GM12878 (cell line): ENCODE data around the gene DYNLL2.

Experiments used
- CHD2 ChIP-seq: IDR thresholded peaks from 2 replicates; pipeline ENCODE4 v1.6.1; 2011; ENCODE audit warnings: low read depth, low read length, improper control_type of control experiment, borderline replicate concordance
- E4F1 ChIP-seq: fragments of 450-650 bp; IDR thresholded peaks from 2 replicates; pipeline ENCODE4 v1.6.1; 2018; ENCODE audit warnings: borderline replicate concordance, mild to moderate bottlenecking; ENCODE audit not compliant: partially characterized antibody
- MTA2 ChIP-seq: fragments of 450-650 bp; IDR thresholded peaks from 2 replicates; pipeline ENCODE4 v1.6.1; 2016; ENCODE audit warnings: low read depth, mild to moderate bottlenecking, moderate library complexity
- NBN ChIP-seq: fragments of 450-650 bp; IDR thresholded peaks from 2 replicates; pipeline ENCODE4 v1.6.1; 2016
- POLR2AphosphoS5 ChIP-seq: IDR thresholded peaks from 2 replicates; pipeline ENCODE4 v1.6.1; 2011; ENCODE audit warnings: mild to moderate bottlenecking, low read length, inconsistent platforms
- SIN3A ChIP-seq: IDR thresholded peaks from 2 replicates; pipeline ENCODE4 v1.6.1; 2012; ENCODE audit warnings: low read depth, low read length, improper control_type of control experiment
- YY1 ChIP-seq: IDR thresholded peaks from 2 replicates; pipeline ENCODE4 v1.6.1; 2011; ENCODE audit warnings: low read depth, mild to moderate bottlenecking, low read length
- ZNF274 ChIP-seq: IDR thresholded peaks from one replicate; pipeline ENCODE4 v1.8.0; 2011; ENCODE audit not compliant: insufficient read length, insufficient read depth
- TF ChIP-seq, protein P1 (sequence below), 3 experiments: IDR thresholded peaks in 2 of 3; conservative IDR thresholded peaks in 1 of 3; 2 replicates each; pipeline ENCODE4 v1.5.1; 2011; ENCODE audit warnings: low read depth in 3 of 3, low read length in 3 of 3, mild to moderate bottlenecking in 3 of 3, control low read depth in 2 of 3, moderate library complexity in 2 of 3, inconsistent platforms in 1 of 3, mixed read lengths in 1 of 3; ENCODE audit not compliant: control insufficient read depth in 2 of 3, insufficient read depth in 1 of 3; ENCODE audit errors: extremely low read depth in 1 of 3
- TF ChIP-seq, protein P2 (sequence below): IDR thresholded peaks from 2 replicates; pipeline ENCODE4 v1.6.1; 2012; ENCODE audit warnings: low read depth, low read length, improper control_type of control experiment

GRCh38 chr17:58081646-58082340 is 1.4 kb upstream of the DYNLL2 start:
- TF ChIP-seq, protein P1, sequence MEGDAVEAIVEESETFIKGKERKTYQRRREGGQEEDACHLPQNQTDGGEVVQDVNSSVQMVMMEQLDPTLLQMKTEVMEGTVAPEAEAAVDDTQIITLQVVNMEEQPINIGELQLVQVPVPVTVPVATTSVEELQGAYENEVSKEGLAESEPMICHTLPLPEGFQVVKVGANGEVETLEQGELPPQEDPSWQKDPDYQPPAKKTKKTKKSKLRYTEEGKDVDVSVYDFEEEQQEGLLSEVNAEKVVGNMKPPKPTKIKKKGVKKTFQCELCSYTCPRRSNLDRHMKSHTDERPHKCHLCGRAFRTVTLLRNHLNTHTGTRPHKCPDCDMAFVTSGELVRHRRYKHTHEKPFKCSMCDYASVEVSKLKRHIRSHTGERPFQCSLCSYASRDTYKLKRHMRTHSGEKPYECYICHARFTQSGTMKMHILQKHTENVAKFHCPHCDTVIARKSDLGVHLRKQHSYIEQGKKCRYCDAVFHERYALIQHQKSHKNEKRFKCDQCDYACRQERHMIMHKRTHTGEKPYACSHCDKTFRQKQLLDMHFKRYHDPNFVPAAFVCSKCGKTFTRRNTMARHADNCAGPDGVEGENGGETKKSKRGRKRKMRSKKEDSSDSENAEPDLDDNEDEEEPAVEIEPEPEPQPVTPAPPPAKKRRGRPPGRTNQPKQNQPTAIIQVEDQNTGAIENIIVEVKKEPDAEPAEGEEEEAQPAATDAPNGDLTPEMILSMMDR (IDR thresholded peaks at IDR 0.05 in 2 of 3, conservative IDR thresholded peaks at IDR 0.05 in 1 of 3; ENCODE audit: control insufficient read depth in 2 of 3, extremely low read depth in 1 of 3, insufficient read depth in 1 of 3, low read depth in 3 of 3, low read length in 3 of 3) = no peak
- TF ChIP-seq ZNF274 (no peak), MTA2 (no peak), E4F1 (no peak), YY1 (no peak), SIN3A (no peak), NBN (no peak), CHD2 (no peak), POLR2AphosphoS5 (no peak)
- TF ChIP-seq, protein P2, sequence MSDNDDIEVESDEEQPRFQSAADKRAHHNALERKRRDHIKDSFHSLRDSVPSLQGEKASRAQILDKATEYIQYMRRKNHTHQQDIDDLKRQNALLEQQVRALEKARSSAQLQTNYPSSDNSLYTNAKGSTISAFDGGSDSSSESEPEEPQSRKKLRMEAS = no peak
